GM23338 (cell line): ENCODE measurements around the gene LTBP3. TPM values are rescaled to one million over a fixed set of nuclear protein-coding genes. Genes with fewer than 3 reads are reported as not detected.

Experiments
- ATAC-seq: fragments of 200-7000 bp; cut with Tn5 transposase; 3 replicates; pipeline ENCODE4 v1.9.1; 2020
- DNase-seq: peaks from one replicate; pipeline ENCODE4 v3.0.0-alpha.2; 2015; ENCODE audit warnings: low spot score
- H2AFZ ChIP-seq: fragments of 200-600 bp; sonication (generic); 2 replicates; pipeline ENCODE4 v1.8.0; 2016; ENCODE audit warnings: antibody characterized with exemption, mild to moderate bottlenecking, moderate library complexity
- H3F3A ChIP-seq: fragments of 200-600 bp; sonication (generic); replicated peaks from 2 replicates; pipeline ENCODE4 v1.8.0; 2017; ENCODE audit warnings: antibody characterized with exemption, mixed run types, low read depth
- H3K27ac ChIP-seq: fragments of 200-600 bp; sonication (generic); 2 replicates; pipeline ENCODE4 v1.6.1; 2016; ENCODE audit warnings: low read depth
- H3K27me3 ChIP-seq: fragments of 200-600 bp; sonication (generic); 2 replicates; pipeline ENCODE4 v1.8.0; 2016; ENCODE audit warnings: mild to moderate bottlenecking, mixed run types, moderate library complexity; ENCODE audit not compliant: insufficient read depth
- H3K36me3 ChIP-seq: fragments of 200-600 bp; sonication (generic); 2 replicates; pipeline ENCODE4 v1.8.0; 2016; ENCODE audit warnings: mild to moderate bottlenecking; ENCODE audit not compliant: insufficient read depth
- H3K4me1 ChIP-seq: fragments of 200-600 bp; sonication (generic); 2 replicates; pipeline ENCODE4 v1.8.0; 2016; ENCODE audit warnings: mild to moderate bottlenecking, moderate library complexity; ENCODE audit not compliant: insufficient read depth
- H3K4me2 ChIP-seq: fragments of 200-600 bp; sonication (generic); 2 replicates; pipeline ENCODE4 v1.7.1; 2017; ENCODE audit warnings: mixed run types
- H3K4me3 ChIP-seq: fragments of 200-600 bp; sonication (generic); 2 replicates; pipeline ENCODE4 v1.6.1; 2016; ENCODE audit warnings: mixed run types
- H3K79me2 ChIP-seq: fragments of 200-600 bp; sonication (generic); replicated peaks from 2 replicates; pipeline ENCODE4 v1.8.0; 2017; ENCODE audit warnings: mild to moderate bottlenecking; ENCODE audit not compliant: insufficient read depth
- H3K9me2 ChIP-seq: fragments of 200-600 bp; sonication (generic); 2 replicates; pipeline ENCODE4 v1.8.0; 2017; ENCODE audit not compliant: insufficient read depth
- H4K20me1 ChIP-seq: fragments of 200-600 bp; sonication (generic); replicated peaks from 2 replicates; pipeline ENCODE4 v1.8.0; 2017; ENCODE audit warnings: mild to moderate bottlenecking; ENCODE audit not compliant: insufficient read depth
- H3K27ac Mint-ChIP-seq: 2 replicates; pipeline ENCODE4 v1.8.0; 2020; ENCODE audit warnings: inconsistent platforms, mild to moderate bottlenecking, moderate library complexity, mixed read lengths
- H3K27me3 Mint-ChIP-seq: 3 replicates; pipeline ENCODE4 v1.8.0; 2022; ENCODE audit warnings: low read depth, mild to moderate bottlenecking, moderate library complexity, mixed read lengths, inconsistent platforms; ENCODE audit not compliant: insufficient read depth, poor library complexity
- H3K36me3 Mint-ChIP-seq: 3 replicates; pipeline ENCODE4 v1.8.0; 2021; ENCODE audit warnings: low read depth, mild to moderate bottlenecking, inconsistent platforms, moderate library complexity, mixed read lengths
- H3K4me1 Mint-ChIP-seq: 3 replicates; pipeline ENCODE4 v1.8.0; 2020; ENCODE audit warnings: mild to moderate bottlenecking, inconsistent platforms, mixed read lengths
- H3K4me3 Mint-ChIP-seq: 3 replicates; pipeline ENCODE4 v1.8.0; 2021; ENCODE audit warnings: moderate library complexity, mild to moderate bottlenecking, inconsistent platforms, mixed read lengths
- H3K9me3 Mint-ChIP-seq: 3 replicates; pipeline ENCODE4 v1.8.0; 2020; ENCODE audit warnings: moderate library complexity, mild to moderate bottlenecking, inconsistent platforms, mixed read lengths
- CTCF ChIP-seq, 2 experiments: fragments of 200-600 bp in 1 of 2; sonication (generic) in 1 of 2; conservative IDR thresholded peaks; 2 replicates each; pipeline versions ENCODE4 v1.5.1 to v1.6.1; 2016 to 2017; ENCODE audit warnings: antibody characterized with exemption in 2 of 2, low read depth in 2 of 2, mild to moderate bottlenecking in 2 of 2, moderate library complexity in 1 of 2
- ETS1 ChIP-seq: IDR thresholded peaks from 2 replicates; pipeline ENCODE4 v1.6.1; 2016; ENCODE audit warnings: antibody characterized with exemption
- EZH2 ChIP-seq: fragments of 200-600 bp; sonication (generic); IDR thresholded peaks from one replicate; pipeline ENCODE4 v1.8.0; 2017; ENCODE audit warnings: antibody characterized with exemption, mild to moderate bottlenecking, low read depth; ENCODE audit not compliant: unreplicated experiment
- EZH2phosphoT487 ChIP-seq: fragments of 200-600 bp; sonication (generic); IDR thresholded peaks from one replicate; pipeline ENCODE4 v1.8.1; 2018; ENCODE audit warnings: antibody characterized with exemption; ENCODE audit not compliant: unreplicated experiment
- JUNB ChIP-seq: IDR thresholded peaks from one replicate; pipeline ENCODE4 v1.6.1; 2016; ENCODE audit warnings: antibody characterized with exemption; ENCODE audit not compliant: unreplicated experiment
- STAT1 ChIP-seq: IDR thresholded peaks from one replicate; pipeline ENCODE4 v1.6.1; 2016; ENCODE audit warnings: antibody characterized with exemption; ENCODE audit not compliant: unreplicated experiment
- ZNF114 ChIP-seq: fragments of 250-450 bp; sonication (Bioruptor Pico); IDR thresholded peaks from 2 replicates; pipeline ENCODE4 v1.5.0; 2020; ENCODE audit warnings: mild to moderate bottlenecking, moderate library complexity
- ZNF331 ChIP-seq: fragments of 250-450 bp; sonication (Bioruptor Pico); IDR thresholded peaks from 2 replicates; pipeline ENCODE4 v1.5.0; 2020; ENCODE audit warnings: low read depth, mild to moderate bottlenecking, moderate library complexity
- ZNF462 ChIP-seq: fragments of 250-450 bp; sonication (Bioruptor Pico); IDR thresholded peaks from 2 replicates; pipeline ENCODE4 v1.5.0; 2020; ENCODE audit warnings: mild to moderate bottlenecking, moderate library complexity
- polyA plus RNA-seq: library from polyadenylated mRNA; unstranded; fragments of >200 nt; fragmentation: Nextera tagmentation; extraction: Ambion mirVana; gene quantifications from 2 replicates; pipeline ENCODE4 v1.2.1, GENCODE V29; 2016
- total RNA-seq: library from RNA; depleted of rRNA; stranded (reverse); fragments of >200 nt; shearing (Covaris generic); gene quantifications from 2 replicates; pipeline ENCODE4 v1.2.3, GENCODE V29; 2014

The LTBP3 gene
- total and polyA plus RNA-seq, 2 experiments from 2014 or later, result 9.5 to 29.2 TPM

GRCh38 chr11:65573391-65574079 is 15.4 kb upstream of the LTBP3 start:
- H3K4me1 Mint-ChIP-seq, result peaks cover 52% of the 10 kb centered on the region

More at GRCh38 chr11:65573391-65574079, 15.4 kb upstream of the LTBP3 start:
- Histone ChIP-seq H3K79me2 (peaks cover 8% of the 10 kb centered on the region), H3K9me2 (no peaks in the 10 kb centered on the region), H4K20me1 (peaks cover 10% of the 10 kb centered on the region), H3K4me3 (peak overlapping the region; percentile 91; the same call in 1 of the 2 replicates), H3K27ac (no peak overlapping the region), H3F3A (peaks cover 41% of the 10 kb centered on the region), H3K4me1 (peaks cover 31% of the 10 kb centered on the region), H3K36me3 (no peaks in the 10 kb centered on the region), H2AFZ (no peak overlapping the region), H3K27me3 (peaks cover 43% of the 10 kb centered on the region), H3K4me2 (peak overlapping the region; percentile 81)
- ATAC-seq (no peak), DNase-seq (no peak)
- TF ChIP-seq ETS1 (no peak), EZH2phosphoT487 (no peak), ZNF331 (no peak), ZNF462 (CRISPR knock-in tag) (no peak), STAT1 (no peak), CTCF (conservative IDR thresholded peaks at IDR 0.05; ENCODE audit: low read depth in 2 of 2) (no peak), JUNB (no peak), EZH2 (no peak), ZNF114 (no peak)
- Mint-ChIP-seq H3K4me3 (peak overlapping the region; percentile 65), H3K9me3 (no peaks in the 10 kb centered on the region), H3K27ac (no peak overlapping the region), H3K27me3 (peaks cover 42% of the 10 kb centered on the region), H3K36me3 (peaks cover 9% of the 10 kb centered on the region)
